Activated CD4-positive, alpha-beta T cell treated with anti-CD3 and anti-CD28 coated beads for 36 hours (primary cell): ENCODE measurements around the gene RASAL3. TPM values are rescaled to one million over a fixed set of nuclear protein-coding genes. Genes with fewer than 3 reads are reported as not detected.

ENCODE experiments used
- ATAC-seq: fragments of 200-7000 bp; cut with Tn5 transposase; one replicate; pipeline ENCODE4 v1.10.0; 2021; ENCODE audit warnings: mild to moderate bottlenecking, moderate library complexity
- CTCF ChIA-PET: fragments of 350-600 bp; sonication (Branson Sonifier 250); formaldehyde crosslinking; loops from one replicate; lab custom pipeline; 2021; ENCODE audit warnings: antibody characterized with exemption; lab: Charles Lee
- POLR2A ChIA-PET: fragments of 350-600 bp; sonication (Branson Sonifier 250); formaldehyde crosslinking; loops from one replicate; lab custom pipeline; 2021; ENCODE audit warnings: antibody characterized with exemption, inconsistent platforms; lab: Charles Lee
- DNase-seq: peaks from one replicate; pipeline ENCODE4 v3.0.0-alpha.2; 2020
- H3K27ac Mint-ChIP-seq: one replicate; pipeline ENCODE4 v1.8.0; 2021; ENCODE audit warnings: mixed read lengths
- H3K27me3 Mint-ChIP-seq: one replicate; pipeline ENCODE4 v1.8.0; 2021; ENCODE audit warnings: mixed read lengths
- H3K36me3 Mint-ChIP-seq: one replicate; pipeline ENCODE4 v1.8.0; 2021; ENCODE audit warnings: low read depth, mixed read lengths
- H3K4me1 Mint-ChIP-seq: one replicate; pipeline ENCODE4 v1.8.0; 2021; ENCODE audit warnings: mixed read lengths
- H3K4me3 Mint-ChIP-seq: one replicate; pipeline ENCODE4 v1.8.0; 2021; ENCODE audit warnings: mild to moderate bottlenecking, moderate library complexity, mixed read lengths
- H3K9me3 Mint-ChIP-seq: one replicate; pipeline ENCODE4 v1.8.0; 2021; ENCODE audit warnings: low read depth, mixed read lengths
- intact Hi-C, 2 experiments: fragments of 100-400 bp; cut with DNase I in 1 of 2; cut with micrococcal nuclease in 1 of 2; formaldehyde crosslinking; loops; one replicate each; pipeline versions ENCODE4 v1.14.2 to v1.15.1; 2022 to 2024; cut with DNase I, micrococcal nuclease
- total RNA-seq, 2 experiments: library from RNA; stranded (reverse); gene quantifications; one replicate each; pipeline ENCODE4 v1.2.3, GENCODE V29; 2021

Gene RASAL3
- total RNA-seq, 2 experiments from 2014 or later, result 80.7 to 97.7 TPM

DNA sequence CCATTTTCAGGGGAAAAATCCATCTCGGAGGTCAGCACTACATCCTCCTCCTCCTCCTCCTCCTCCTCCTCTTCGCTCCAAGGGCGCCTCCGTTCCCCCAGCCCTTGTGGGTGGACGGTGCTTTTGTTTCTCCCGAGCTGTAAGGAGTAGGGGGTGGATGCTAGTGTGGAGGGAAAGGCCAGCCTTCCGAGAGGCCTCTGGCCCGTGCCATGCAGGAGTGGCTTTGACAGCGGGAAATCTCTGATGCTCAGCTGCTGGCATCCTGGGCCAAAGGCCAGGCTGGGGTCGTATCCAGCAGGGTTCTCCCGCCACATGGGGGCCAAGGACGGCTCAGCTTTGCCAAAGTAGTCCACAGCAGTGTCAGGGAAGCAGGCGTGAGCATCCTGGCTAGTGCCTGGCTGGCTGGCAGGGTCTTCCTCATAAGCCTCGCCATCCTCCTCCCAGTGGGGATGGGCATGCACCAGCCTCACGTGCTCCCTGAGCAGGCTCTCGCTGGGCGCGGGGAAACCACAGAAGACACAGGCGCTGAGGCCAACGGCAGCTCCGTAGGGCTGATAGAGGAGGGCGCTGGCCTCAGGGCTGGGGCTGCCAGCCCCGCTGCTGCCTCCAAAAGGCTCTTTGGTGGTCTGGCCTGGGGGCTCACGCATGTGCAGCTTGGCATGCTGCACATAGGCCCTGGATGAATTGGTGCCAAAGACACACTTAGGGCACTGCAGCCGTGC lies 25.1 kb downstream of the RASAL3 start:
- intact Hi-C loops, result no loop called here
- ChIA-PET POLR2A (no interaction called here), CTCF (no interaction called here)
- H3K27ac Mint-ChIP-seq, result no peak overlapping the region
- no peak overlapping the region for H3K4me3 Mint-ChIP-seq
- DNase-seq (no peak), ATAC-seq (no peak)
- no peaks in the 10 kb centered on the region for H3K9me3 Mint-ChIP-seq
- H3K36me3 Mint-ChIP-seq, result no peaks in the 10 kb centered on the region
- no peaks in the 10 kb centered on the region for H3K27me3 Mint-ChIP-seq
- peaks cover 3% of the 10 kb centered on the region for H3K4me1 Mint-ChIP-seq

DNA sequence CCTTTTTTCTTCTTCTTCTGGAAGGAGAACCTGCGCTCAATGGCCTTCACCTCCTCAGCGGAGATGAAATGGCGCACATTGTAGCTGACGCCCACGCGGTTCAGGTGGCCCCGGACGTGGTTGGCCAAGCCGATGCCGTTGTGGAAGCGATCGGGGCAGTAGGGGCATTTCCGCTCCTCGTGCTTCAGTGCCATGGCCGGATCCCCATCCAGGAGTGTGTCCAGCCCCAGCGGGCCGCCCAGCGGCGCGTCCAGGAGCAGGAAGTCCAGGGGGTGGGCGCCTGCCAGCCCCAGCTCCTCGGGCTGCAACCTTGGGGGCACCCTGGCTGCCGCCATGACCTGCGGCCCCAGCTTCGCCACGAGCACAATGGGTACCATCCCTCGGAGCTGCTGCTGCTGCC lies 25.8 kb downstream of the RASAL3 start:
- intact Hi-C loops, result no loop called here
- Mint-ChIP-seq H3K4me1 (peaks cover 4% of the 10 kb centered on the region), H3K36me3 (no peaks in the 10 kb centered on the region), H3K4me3 (no peak overlapping the region), H3K27ac (no peak overlapping the region), H3K9me3 (no peaks in the 10 kb centered on the region), H3K27me3 (no peaks in the 10 kb centered on the region)
- ATAC-seq, result no peak
- no peak for DNase-seq
- CTCF ChIA-PET, result interaction anchor here (0.9 kb wide), 1 partner anchor 14 kb away, joined by 3 read pairs; no protein-coding TSS in a partner anchor
- POLR2A ChIA-PET, result interaction anchor here (0.6 kb wide), 1 partner anchor 351 kb away, joined by 3 read pairs; no protein-coding TSS in a partner anchor

DNA sequence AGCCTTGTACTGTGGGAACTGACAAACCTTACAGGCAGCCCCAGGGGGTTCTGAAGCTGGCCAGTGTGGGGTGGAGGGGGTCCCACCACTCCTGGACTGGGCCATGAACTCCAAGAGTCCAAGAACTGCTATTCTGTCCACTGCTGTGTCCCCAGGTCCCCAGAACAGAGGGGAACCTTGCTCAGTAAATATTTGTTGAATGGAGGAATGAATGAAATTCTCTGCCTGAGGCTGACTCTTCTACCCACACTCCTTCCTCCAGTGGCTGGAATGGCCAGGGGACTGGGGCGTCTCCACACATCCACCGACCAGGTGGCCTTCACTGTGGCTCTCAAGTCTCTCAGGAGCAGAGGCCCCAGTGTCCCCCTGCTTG lies 26.2 kb downstream of the RASAL3 start:
- intact Hi-C loops, result no loop called here
- H3K4me3 Mint-ChIP-seq, result no peak overlapping the region
- ATAC-seq (no peak), DNase-seq (no peak)
- H3K4me1 Mint-ChIP-seq, result peaks cover 9% of the 10 kb centered on the region
- POLR2A ChIA-PET, result no interaction called here
- no peaks in the 10 kb centered on the region for H3K27me3 Mint-ChIP-seq
- H3K27ac Mint-ChIP-seq, result no peak overlapping the region
- peaks cover under 1% of the 10 kb centered on the region for H3K36me3 Mint-ChIP-seq
- CTCF ChIA-PET, result interaction anchor here (0.9 kb wide), 1 partner anchor 14 kb away, joined by 3 read pairs; no protein-coding TSS in a partner anchor
- no peaks in the 10 kb centered on the region for H3K9me3 Mint-ChIP-seq

DNA sequence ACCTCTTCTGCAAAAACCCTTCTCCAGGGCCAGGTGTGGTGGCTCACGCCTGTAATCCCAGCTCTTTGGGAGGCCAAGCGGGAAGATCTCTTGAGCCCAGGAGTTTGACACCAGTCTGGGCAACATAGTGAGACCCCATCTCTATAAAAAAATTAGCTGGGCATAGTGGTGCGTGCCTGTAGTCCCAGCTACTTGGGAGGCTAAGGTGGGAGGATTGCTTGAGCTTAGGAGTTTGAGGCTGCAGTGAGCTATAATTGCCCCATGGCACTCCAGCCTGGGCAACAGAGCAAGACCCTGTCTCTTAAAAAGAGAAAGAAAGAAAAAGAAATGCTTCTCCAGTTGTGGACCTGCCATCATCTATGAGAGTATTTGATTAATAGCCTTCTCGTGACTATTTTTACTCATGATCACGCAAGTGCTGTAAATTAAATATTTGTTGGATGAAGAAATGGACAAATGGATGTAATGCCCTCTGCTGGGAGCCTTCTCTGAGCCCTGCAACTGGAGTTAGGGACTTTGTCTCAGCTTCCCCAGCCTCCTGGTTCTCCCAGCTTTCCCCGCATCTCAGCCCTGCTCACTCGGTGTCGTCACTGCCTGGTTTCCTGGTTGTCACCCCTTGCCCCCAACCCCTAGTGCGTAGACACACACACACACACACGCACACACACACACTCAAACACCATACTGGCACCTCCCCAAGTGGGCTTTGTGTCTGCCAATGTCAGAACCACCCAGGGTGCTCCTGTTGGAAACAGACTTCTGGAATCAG lies 26.8 kb downstream of the RASAL3 start:
- Mint-ChIP-seq H3K36me3 (peaks cover 2% of the 10 kb centered on the region), H3K9me3 (no peaks in the 10 kb centered on the region), H3K4me3 (no peak overlapping the region), H3K27ac (no peak overlapping the region), H3K27me3 (no peaks in the 10 kb centered on the region), H3K4me1 (peaks cover 11% of the 10 kb centered on the region)
- POLR2A ChIA-PET, result no interaction called here
- intact Hi-C loops, result no loop called here
- DNase-seq, result no peak
- no peak for ATAC-seq
- CTCF ChIA-PET, result interaction anchor here (0.8 to 5.2 kb wide), 2 partner anchors 18 to 190 kb away, joined by 4 to 41 read pairs; partner anchors contain the start of gene AKAP8L

DNA sequence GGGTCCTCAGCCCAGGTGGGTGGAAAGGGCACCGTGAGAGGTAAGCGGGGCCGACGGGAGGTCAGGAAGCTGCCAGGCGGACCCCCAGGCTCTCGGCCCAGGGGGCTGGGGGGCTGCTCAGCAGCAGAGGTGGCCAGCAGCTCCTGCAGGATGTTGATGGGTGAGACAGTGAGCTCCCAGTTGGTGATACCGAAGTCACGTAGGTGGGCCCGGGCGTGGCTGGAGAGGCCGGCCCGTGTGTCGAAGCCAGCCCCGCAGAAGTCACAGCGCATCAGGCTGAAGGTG lies 27.6 kb downstream of the RASAL3 start:
- Mint-ChIP-seq H3K36me3 (peaks cover 5% of the 10 kb centered on the region), H3K27me3 (no peaks in the 10 kb centered on the region), H3K4me3 (no peak overlapping the region), H3K9me3 (no peaks in the 10 kb centered on the region), H3K27ac (no peak overlapping the region), H3K4me1 (peaks cover 11% of the 10 kb centered on the region)
- DNase-seq, result no peak
- intact Hi-C loops, result no loop called here
- ChIA-PET CTCF (interaction anchor here (0.8 to 5.2 kb wide), 3 partner anchors 18 to 191 kb away, joined by 3 to 41 read pairs (median 4); partner anchors contain the start of gene AKAP8L), POLR2A (no interaction called here)
- ATAC-seq, result no peak

DNA sequence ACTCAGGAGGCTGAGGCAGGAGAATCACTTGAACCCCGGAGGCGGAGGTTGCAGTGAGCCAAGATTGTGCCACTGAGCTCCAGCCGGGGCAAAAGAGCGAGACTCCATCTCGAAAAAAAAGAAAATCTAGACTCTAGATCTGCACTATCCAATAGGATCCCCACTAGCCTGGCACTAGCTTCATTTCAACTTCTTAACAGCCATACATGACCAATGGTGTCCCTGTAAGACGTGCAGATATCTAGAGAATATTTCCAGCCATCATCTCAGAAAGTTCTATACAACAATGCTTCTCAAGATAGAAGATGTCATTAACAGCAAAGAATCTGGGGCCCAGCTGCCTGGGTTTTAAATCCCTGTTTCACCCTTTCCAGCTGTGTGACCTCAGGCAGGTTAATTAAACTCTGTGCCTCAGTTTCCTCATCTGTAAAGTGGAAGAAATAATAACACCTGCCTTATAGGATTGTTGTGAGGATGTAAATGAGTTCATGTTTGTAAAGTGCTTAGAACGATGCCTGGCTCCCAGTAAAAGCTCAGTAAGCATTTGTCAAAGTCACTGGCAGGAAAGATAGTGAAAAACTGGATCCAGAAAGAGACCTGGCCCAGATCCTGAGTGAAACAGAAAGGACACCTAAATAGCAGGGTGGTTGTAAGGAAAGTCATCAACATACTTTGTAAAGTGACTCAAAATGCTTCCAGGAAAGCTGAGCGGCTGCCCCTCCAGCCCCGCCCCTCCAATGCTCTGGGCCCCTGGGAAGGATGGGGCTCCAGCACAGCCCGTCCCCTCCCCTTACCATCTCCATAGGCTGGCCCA lies 28.1 kb downstream of the RASAL3 start:
- Mint-ChIP-seq H3K27me3 (no peaks in the 10 kb centered on the region), H3K36me3 (peaks cover 9% of the 10 kb centered on the region), H3K4me3 (no peak overlapping the region), H3K27ac (peak overlapping the region; percentile 63), H3K4me1 (peaks cover 16% of the 10 kb centered on the region), H3K9me3 (no peaks in the 10 kb centered on the region)
- ChIA-PET CTCF (interaction anchor here (0.6 to 5.2 kb wide), 5 partner anchors 17 to 488 kb away, joined by 3 to 41 read pairs (median 3); partner anchors contain the start of gene AKAP8L), POLR2A (interaction anchor here (0.6 to 0.7 kb wide), 2 partner anchors 12 to 28 kb away, joined by 3 to 4 read pairs; no protein-coding TSS in a partner anchor)
- intact Hi-C loops, result no loop called here
- peak; percentile 27 for DNase-seq
- ATAC-seq, result no peak

DNA sequence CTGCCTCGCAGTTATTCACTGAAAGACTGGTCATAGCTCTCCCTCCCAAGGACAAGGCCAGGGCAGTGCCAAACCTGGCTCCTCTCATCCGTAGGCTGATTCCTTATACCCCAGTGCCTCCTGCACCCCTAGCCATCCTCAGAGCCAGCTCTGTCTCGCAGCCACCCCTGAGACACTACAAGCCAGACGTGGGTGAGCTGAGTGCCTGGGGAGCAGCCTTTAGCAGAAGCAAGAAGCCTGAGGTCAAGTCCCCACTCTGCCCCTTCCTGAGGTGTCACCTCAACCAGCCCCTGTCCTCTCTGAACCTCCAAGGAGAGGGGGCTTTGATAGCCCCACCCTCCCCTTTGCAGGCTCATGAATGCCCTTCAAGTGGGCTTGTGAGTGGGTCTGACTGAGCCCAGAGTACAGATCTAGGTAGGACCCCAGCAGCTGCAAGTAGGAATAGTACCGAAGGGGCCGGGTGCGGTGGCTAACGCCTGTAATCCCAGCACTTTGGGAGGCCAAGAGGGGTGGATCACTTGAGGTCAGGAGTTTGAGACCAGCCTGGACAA lies 30.8 kb downstream of the RASAL3 start:
- Mint-ChIP-seq H3K4me1 (peaks cover 26% of the 10 kb centered on the region), H3K27ac (peak overlapping the region; percentile 91), H3K27me3 (no peaks in the 10 kb centered on the region), H3K4me3 (peak overlapping the region; percentile 87), H3K9me3 (no peaks in the 10 kb centered on the region), H3K36me3 (peaks cover 13% of the 10 kb centered on the region)
- POLR2A ChIA-PET, result interaction anchor here (0.7 to 2.9 kb wide), 3 partner anchors 15 to 54 kb away, joined by 4 to 19 read pairs (median 5); partner anchors contain the start of genes AKAP8 and AKAP8L
- CTCF ChIA-PET, result interaction anchor here (1.3 to 5.2 kb wide), 2 partner anchors 14 to 122 kb away, joined by 5 to 41 read pairs; partner anchors contain the start of gene AKAP8L
- intact Hi-C loops, result loop anchor here in 1 of 2 experiments (2.0 to 5.0 kb wide), 2 partner anchors 101 to 403 kb away; partner anchors contain the start of gene BRD4
- ATAC-seq, result no peak
- DNase-seq, result no peak

DNA sequence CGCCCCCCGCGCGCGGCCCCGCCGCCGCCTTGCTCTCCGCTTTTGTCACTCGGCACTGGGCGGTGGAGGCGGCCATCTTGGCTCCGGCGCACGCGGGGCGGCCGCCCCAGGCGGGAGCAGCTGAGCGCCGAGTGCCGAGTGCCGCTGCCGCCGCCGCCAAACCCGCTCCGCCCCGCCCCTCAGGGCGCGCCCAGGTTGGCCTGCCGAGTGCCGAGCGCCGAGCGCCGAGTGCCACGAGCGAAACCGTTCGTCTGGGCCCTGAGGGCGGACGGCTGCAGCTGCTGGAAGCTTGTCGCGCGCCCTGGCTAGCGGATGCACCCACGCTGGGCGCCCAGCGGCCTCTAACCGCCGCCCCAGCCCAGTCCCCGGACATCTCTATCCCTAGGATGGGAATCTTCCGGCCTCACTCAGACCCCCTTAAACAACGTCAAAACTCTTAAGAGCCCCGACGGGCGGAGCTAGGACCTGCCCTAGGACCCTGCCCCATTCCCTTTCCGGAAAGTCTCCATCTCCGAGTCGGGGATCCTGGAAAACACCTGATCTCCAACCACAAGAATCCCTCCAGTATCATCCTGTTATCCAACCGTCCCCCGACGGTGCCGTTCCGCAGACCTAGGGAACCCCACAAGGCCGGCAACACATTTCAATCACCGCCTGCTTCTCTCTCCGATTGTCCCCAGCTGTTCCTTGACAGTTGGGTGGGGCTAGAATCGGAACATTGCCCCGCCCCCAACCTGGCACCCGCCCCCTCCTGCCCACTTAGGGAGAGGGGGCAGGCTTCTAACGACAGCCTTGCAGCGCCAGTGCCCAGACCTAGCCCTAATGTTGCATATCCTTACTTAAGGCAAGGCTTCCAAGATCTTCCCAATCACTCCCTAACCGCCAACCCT lies 31.5 kb downstream of the RASAL3 start:
- ATAC-seq (peak; percentile 87), DNase-seq (peak; percentile 97)
- Mint-ChIP-seq H3K4me3 (peak overlapping the region; percentile 87), H3K27me3 (no peaks in the 10 kb centered on the region), H3K4me1 (peaks cover 26% of the 10 kb centered on the region), H3K36me3 (peaks cover 13% of the 10 kb centered on the region), H3K27ac (peak overlapping the region; percentile 91), H3K9me3 (no peaks in the 10 kb centered on the region)
- POLR2A ChIA-PET, result interaction anchor here (1.6 to 2.9 kb wide), 2 partner anchors 15 to 53 kb away, joined by 5 to 19 read pairs; partner anchors contain the start of genes AKAP8 and AKAP8L
- CTCF ChIA-PET, result interaction anchor here (1.3 to 5.2 kb wide), 2 partner anchors 14 to 123 kb away, joined by 5 to 41 read pairs; partner anchors contain the start of gene AKAP8L
- intact Hi-C loops, result loop anchor here (1.0 to 5.0 kb wide), 9 partner anchors 14 to 404 kb away; partner anchors contain the start of genes AKAP8 (in 1 of the 2), BRD4 (in 1 of the 2) and WIZ (in 1 of the 2)

DNA sequence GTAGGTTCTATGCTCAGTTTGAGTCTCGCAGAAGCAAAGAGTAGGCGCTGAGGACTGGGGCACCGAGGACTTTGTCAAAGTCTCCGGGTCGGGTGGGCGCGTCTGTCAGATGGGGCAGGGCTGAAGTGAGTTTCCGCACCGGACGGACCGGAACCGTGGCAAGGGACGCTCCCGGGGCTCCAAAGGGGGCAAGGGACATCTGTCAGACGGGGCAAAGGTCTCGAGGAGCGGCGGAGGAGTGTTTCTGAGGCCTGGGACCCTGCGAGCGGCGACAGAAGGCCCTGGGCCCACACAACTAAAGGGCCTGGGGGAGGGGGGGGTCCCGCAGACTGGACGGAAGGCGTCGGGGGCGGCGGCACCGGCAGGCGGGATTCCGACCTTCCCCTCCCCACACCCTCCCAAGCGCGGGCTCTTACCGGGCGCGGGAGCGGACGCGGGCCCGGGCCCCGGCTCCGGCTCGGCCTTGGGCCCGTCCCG lies 32.3 kb downstream of the RASAL3 start:
- no peaks in the 10 kb centered on the region for H3K27me3 Mint-ChIP-seq
- ChIA-PET CTCF (interaction anchor here (1.0 to 5.2 kb wide), 3 partner anchors 13 to 124 kb away, joined by 5 to 41 read pairs (median 6); partner anchors contain the start of gene AKAP8L), POLR2A (interaction anchor here (1.6 to 2.9 kb wide), 2 partner anchors 14 to 53 kb away, joined by 5 to 19 read pairs; partner anchors contain the start of genes AKAP8 and AKAP8L)
- ATAC-seq (peak; percentile 15), DNase-seq (peak; percentile 56)
- intact Hi-C loops, result loop anchor here (1.0 to 5.0 kb wide), 9 partner anchors 13 to 405 kb away; partner anchors contain the start of genes AKAP8 (in 1 of the 2), BRD4 (in 1 of the 2) and WIZ (in 1 of the 2)
- H3K4me1 Mint-ChIP-seq, result peaks cover 26% of the 10 kb centered on the region
- H3K36me3 Mint-ChIP-seq, result peaks cover 19% of the 10 kb centered on the region
- no peaks in the 10 kb centered on the region for H3K9me3 Mint-ChIP-seq
- peak overlapping the region; percentile 93 for H3K4me3 Mint-ChIP-seq
- H3K27ac Mint-ChIP-seq, result peak overlapping the region; percentile 91
